Calu3 (cell line): ENCODE measurements around the gene SNTB2. TPM values are rescaled to one million over a fixed set of nuclear protein-coding genes. Genes with fewer than 3 reads are reported as not detected.

Experiments
- BruUV-seq: library from RNA; stranded (reverse); fragments of 400-500 nt; replicated peaks from 2 replicates; lab custom pipeline; 2021; lab: Mats Ljungman, UMichigan
- CTCF ChIA-PET: fragments of 300-600 bp; sonication (Branson Sonifier 250); formaldehyde crosslinking; loops from one replicate; lab custom pipeline; 2022; ENCODE audit warnings: antibody characterized with exemption; lab: Charles Lee
- DNase-seq: peaks from one replicate; pipeline ENCODE4 v3.0.0; 2022
- H3K27ac Mint-ChIP-seq: one replicate; pipeline ENCODE4 v1.8.0; 2022; ENCODE audit warnings: mixed read lengths; ENCODE audit not compliant: unreplicated experiment
- H3K27me3 Mint-ChIP-seq: one replicate; pipeline ENCODE4 v1.8.0; 2022; ENCODE audit warnings: mixed read lengths; ENCODE audit not compliant: unreplicated experiment
- H3K36me3 Mint-ChIP-seq: one replicate; pipeline ENCODE4 v1.8.0; 2022; ENCODE audit warnings: mild to moderate bottlenecking, moderate library complexity, mixed read lengths; ENCODE audit not compliant: insufficient read depth, unreplicated experiment
- H3K4me1 Mint-ChIP-seq: one replicate; pipeline ENCODE4 v1.8.0; 2022; ENCODE audit warnings: mild to moderate bottlenecking, low read depth, mixed read lengths; ENCODE audit not compliant: unreplicated experiment
- H3K4me3 Mint-ChIP-seq: one replicate; pipeline ENCODE4 v1.8.0; 2022; ENCODE audit warnings: mild to moderate bottlenecking, low read depth, moderate library complexity, mixed read lengths; ENCODE audit not compliant: unreplicated experiment
- H3K9me3 Mint-ChIP-seq: one replicate; pipeline ENCODE4 v1.8.0; 2022; ENCODE audit warnings: low read depth, mixed read lengths; ENCODE audit not compliant: unreplicated experiment
- intact Hi-C: fragments of 100-400 bp; cut with micrococcal nuclease; formaldehyde crosslinking; loops from one replicate; pipeline ENCODE4 v1.10.0; 2022; ENCODE audit not compliant: unreplicated experiment
- total RNA-seq: library from RNA; stranded (reverse); gene quantifications from 2 replicates; pipeline ENCODE4 v1.2.3, GENCODE V29; 2022
- TF ChIP-seq, protein P1 (sequence below): fragments of 200-600 bp; IDR thresholded peaks from one replicate; pipeline ENCODE4 v1.8.0; 2022; ENCODE audit warnings: antibody characterized with exemption; ENCODE audit not compliant: unreplicated experiment

SNTB2 gene
- total RNA-seq, 1 experiment from 2014 or later, result 29.3 TPM

DNA sequence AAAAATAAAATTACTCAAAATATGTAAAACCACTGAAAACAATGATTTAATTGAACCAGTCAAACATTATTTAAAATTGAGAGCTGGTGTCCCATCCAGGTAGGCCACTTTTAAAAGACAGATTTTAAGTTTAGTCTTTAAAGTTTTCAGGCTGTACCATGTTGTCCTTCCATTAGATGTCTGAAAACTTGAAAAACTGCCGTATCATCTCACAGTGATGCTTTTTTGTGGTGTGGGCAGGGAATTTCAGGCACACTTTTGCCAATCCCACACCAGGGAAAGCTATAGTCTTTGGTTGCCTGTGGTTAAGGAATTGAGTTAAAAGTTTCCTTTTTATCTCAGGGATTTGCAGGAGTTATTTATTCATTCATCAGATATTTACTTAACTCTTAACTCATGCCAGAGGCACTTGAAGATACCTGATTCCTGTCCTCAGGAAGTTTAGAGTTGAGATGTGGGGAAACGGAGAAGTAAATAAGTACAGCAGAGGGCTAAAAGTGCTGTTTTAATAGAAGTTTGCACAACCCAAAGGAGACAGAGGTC lies 3.2 kb downstream of the SNTB2 start:
- no peak overlapping the region for H3K4me3 Mint-ChIP-seq
- no peak for DNase-seq
- H3K36me3 Mint-ChIP-seq, result peaks cover 30% of the 10 kb centered on the region
- BruUV-seq, result no TSS peak
- TF ChIP-seq, protein P1, sequence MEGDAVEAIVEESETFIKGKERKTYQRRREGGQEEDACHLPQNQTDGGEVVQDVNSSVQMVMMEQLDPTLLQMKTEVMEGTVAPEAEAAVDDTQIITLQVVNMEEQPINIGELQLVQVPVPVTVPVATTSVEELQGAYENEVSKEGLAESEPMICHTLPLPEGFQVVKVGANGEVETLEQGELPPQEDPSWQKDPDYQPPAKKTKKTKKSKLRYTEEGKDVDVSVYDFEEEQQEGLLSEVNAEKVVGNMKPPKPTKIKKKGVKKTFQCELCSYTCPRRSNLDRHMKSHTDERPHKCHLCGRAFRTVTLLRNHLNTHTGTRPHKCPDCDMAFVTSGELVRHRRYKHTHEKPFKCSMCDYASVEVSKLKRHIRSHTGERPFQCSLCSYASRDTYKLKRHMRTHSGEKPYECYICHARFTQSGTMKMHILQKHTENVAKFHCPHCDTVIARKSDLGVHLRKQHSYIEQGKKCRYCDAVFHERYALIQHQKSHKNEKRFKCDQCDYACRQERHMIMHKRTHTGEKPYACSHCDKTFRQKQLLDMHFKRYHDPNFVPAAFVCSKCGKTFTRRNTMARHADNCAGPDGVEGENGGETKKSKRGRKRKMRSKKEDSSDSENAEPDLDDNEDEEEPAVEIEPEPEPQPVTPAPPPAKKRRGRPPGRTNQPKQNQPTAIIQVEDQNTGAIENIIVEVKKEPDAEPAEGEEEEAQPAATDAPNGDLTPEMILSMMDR, result no peak
- CTCF ChIA-PET, result interaction anchor here (0.6 kb wide), 1 partner anchor 277 kb away, joined by 5 read pairs; no protein-coding TSS in a partner anchor
- intact Hi-C loops, result no loop called here
- no peaks in the 10 kb centered on the region for H3K9me3 Mint-ChIP-seq
- H3K4me1 Mint-ChIP-seq, result peaks cover 27% of the 10 kb centered on the region
- no peak overlapping the region for H3K27ac Mint-ChIP-seq
- H3K27me3 Mint-ChIP-seq, result no peaks in the 10 kb centered on the region

DNA sequence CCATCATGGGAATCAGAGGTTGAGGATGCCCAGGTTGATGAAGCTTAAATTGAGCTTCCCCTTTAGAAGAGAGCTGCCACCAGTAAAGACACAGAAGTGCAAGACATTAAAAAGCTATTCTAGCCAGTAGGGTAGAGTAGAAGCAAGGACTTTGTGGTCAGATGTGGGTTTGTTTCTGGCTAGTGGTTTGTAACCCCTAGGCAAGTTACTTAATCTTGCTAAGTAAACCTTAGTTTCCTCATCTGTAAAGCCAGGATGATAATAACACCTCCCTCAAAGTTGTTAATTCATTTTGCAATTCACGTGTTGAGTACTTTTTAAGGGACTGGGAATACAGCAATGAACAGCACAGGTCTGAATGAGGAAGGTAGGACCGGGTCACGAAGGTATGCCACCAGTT lies 3.6 kb downstream of the SNTB2 start:
- Mint-ChIP-seq H3K4me3 (no peak overlapping the region), H3K36me3 (peaks cover 30% of the 10 kb centered on the region), H3K4me1 (peaks cover 27% of the 10 kb centered on the region), H3K27me3 (no peaks in the 10 kb centered on the region), H3K9me3 (no peaks in the 10 kb centered on the region), H3K27ac (no peak overlapping the region)
- TF ChIP-seq, protein P1, result no peak
- CTCF ChIA-PET, result interaction anchor here (0.6 kb wide), 1 partner anchor 1513 kb away, joined by 4 read pairs; no protein-coding TSS in a partner anchor
- intact Hi-C loops, result no loop called here
- BruUV-seq, result no TSS peak
- no peak for DNase-seq

DNA sequence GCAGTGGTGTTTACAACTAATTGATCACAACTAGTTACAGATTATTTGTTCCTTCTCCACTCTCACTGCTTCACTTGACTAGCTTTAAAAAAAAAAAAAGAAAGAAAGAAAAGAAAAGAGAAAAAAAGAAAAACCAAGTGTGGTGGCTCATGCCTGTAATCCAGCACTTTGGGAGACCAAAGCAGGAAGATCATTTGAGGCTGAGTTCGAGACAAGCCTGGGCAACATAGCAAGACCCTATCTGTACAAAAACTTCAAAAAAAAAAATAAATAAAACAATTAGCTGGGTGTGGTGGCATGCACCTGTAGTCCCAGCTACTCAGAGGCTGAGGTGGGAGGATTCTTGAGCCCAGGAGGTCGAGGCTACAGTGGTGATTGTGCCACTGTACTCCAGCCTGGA lies 4.2 kb downstream of the SNTB2 start:
- CTCF ChIA-PET, result interaction anchor here (0.6 kb wide), 1 partner anchor 1512 kb away, joined by 4 read pairs; no protein-coding TSS in a partner anchor
- Mint-ChIP-seq H3K4me3 (no peak overlapping the region), H3K27ac (no peak overlapping the region), H3K9me3 (no peaks in the 10 kb centered on the region), H3K27me3 (no peaks in the 10 kb centered on the region), H3K36me3 (peaks cover 30% of the 10 kb centered on the region), H3K4me1 (peaks cover 27% of the 10 kb centered on the region)
- no peak for DNase-seq
- intact Hi-C loops, result no loop called here
- BruUV-seq, result no TSS peak
- TF ChIP-seq, protein P1, result no peak

DNA sequence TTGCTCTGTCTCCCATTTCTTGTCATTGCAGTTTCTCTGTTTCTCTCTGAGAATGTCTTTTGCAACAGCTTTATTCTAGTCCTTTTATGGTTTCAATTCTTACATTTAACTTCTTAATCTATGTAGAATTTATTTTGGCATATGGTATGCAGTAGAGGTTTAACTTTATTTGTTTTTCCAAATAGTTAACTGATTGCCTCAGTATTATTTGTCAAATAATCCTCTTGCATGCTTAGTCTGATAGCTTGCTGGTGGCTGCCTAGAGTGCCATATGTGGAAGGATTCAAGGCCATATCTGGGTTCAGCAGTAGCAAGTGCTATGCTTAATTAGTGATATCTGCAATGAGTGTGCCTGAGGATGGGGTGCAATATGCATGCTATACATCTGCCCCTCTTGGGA lies 6.9 kb downstream of the SNTB2 start:
- Mint-ChIP-seq H3K27me3 (no peaks in the 10 kb centered on the region), H3K36me3 (peaks cover 5% of the 10 kb centered on the region), H3K4me1 (peaks cover 13% of the 10 kb centered on the region), H3K27ac (no peak overlapping the region), H3K9me3 (no peaks in the 10 kb centered on the region), H3K4me3 (no peak overlapping the region)
- intact Hi-C loops, result no loop called here
- BruUV-seq, result no TSS peak
- CTCF ChIA-PET, result interaction anchor here (0.6 kb wide), 1 partner anchor 8 kb away, joined by 4 read pairs; no protein-coding TSS in a partner anchor
- DNase-seq, result no peak
- TF ChIP-seq, protein P1, result no peak
